T-cell (primary cell): Measurements from ENCODE around the gene DAP3. TPM values are rescaled to one million over a fixed set of nuclear protein-coding genes. Genes with fewer than 3 reads are reported as not detected.
A peak's percentile ranks its signal among the peaks of the same experiment; 100 is the strongest.
"Not testable (repeated sequence)": the region's sequence is repeated elsewhere in the genome, so short reads cannot be mapped to it uniquely, and the experiment has no call there.

Experiments
- ATAC-seq, 4 experiments: fragments of 200-7000 bp in 3 of 4; fragments of 150-1000 bp in 1 of 4; cut with Tn5 transposase; replicated peaks in 1 of 4; 1 replicate in 3 of 4; 2 replicates in 1 of 4; pipeline ENCODE4 v1.10.0; 2021; ENCODE audit warnings: moderate library complexity in 3 of 4, mild to moderate bottlenecking in 2 of 4, moderate number of reproducible peaks in 1 of 4
- CTCF ChIA-PET, 2 donors: fragments of 300-600 bp; sonication (Branson Sonifier 250); formaldehyde crosslinking; loops; one replicate each; lab custom pipeline; 2022; ENCODE audit warnings: antibody characterized with exemption in 2 of 2; lab: Charles Lee
- POLR2A ChIA-PET, 2 donors: fragments of 300-600 bp; sonication (Branson Sonifier 250); formaldehyde crosslinking; loops; one replicate each; lab custom pipeline; 2022; ENCODE audit warnings: antibody characterized with exemption in 2 of 2; lab: Charles Lee
- DNase-seq, 35 experiments: peaks; one replicate each; pipeline versions ENCODE4 v3.0.0 to v3.0.0-alpha.2; 2013 to 2023
- H3K27ac ChIP-seq: one replicate; pipeline ENCODE4 v1.5.1; 2013; ENCODE audit warnings: low read length
- H3K27me3 ChIP-seq, 2 experiments: replicated peaks in 1 of 2; 1 replicate in 1 of 2; 2 replicates in 1 of 2; pipeline versions ENCODE4 v1.6.1 to v1.7.0; 2013; ENCODE audit warnings: low read length in 1 of 2, mixed read lengths in 1 of 2; ENCODE audit not compliant: control insufficient read depth in 2 of 2, insufficient read depth in 2 of 2; ENCODE audit errors: extremely low read depth in 1 of 2
- H3K36me3 ChIP-seq, 2 donors: 1 replicate in 1 of 2; 2 replicates in 1 of 2; pipeline versions ENCODE4 v1.6.1 to v1.7.0; 2013; ENCODE audit warnings: low read length in 1 of 2; ENCODE audit not compliant: control insufficient read depth in 2 of 2, insufficient read depth in 1 of 2; ENCODE audit errors: extremely low read depth in 1 of 2
- H3K4me1 ChIP-seq, 2 experiments: 1 replicate in 1 of 2; 2 replicates in 1 of 2; pipeline versions ENCODE4 v1.6.1 to v1.7.0; 2013; ENCODE audit warnings: low read length in 2 of 2, mixed read lengths in 1 of 2; ENCODE audit not compliant: insufficient read depth in 2 of 2, control insufficient read depth in 1 of 2; ENCODE audit errors: extremely low read depth in 1 of 2
- H3K4me3 ChIP-seq, 2 donors: 1 replicate in 1 of 2; 2 replicates in 1 of 2; pipeline versions ENCODE4 v1.5.1 to v1.7.0; 2013; ENCODE audit warnings: mild to moderate bottlenecking in 2 of 2, low read length in 1 of 2, moderate library complexity in 1 of 2; ENCODE audit not compliant: control insufficient read depth in 1 of 2; ENCODE audit errors: extremely low read depth in 1 of 2
- H3K9me3 ChIP-seq: 2 replicates; pipeline ENCODE4 v1.7.0; 2013
- H3K27ac Mint-ChIP-seq, 2 donors: one replicate each; pipeline ENCODE4 v1.8.0; 2020 to 2021; ENCODE audit warnings: mild to moderate bottlenecking in 2 of 2, mixed read lengths in 2 of 2
- H3K27me3 Mint-ChIP-seq, 2 donors: one replicate each; pipeline ENCODE4 v1.8.0; 2021 to 2022; ENCODE audit warnings: mixed read lengths in 2 of 2
- H3K36me3 Mint-ChIP-seq: one replicate; pipeline ENCODE4 v1.8.0; 2021; ENCODE audit warnings: mixed read lengths
- H3K4me1 Mint-ChIP-seq, 3 donors: one replicate each; pipeline ENCODE4 v1.8.0; 2020 to 2022; ENCODE audit warnings: mixed read lengths in 3 of 3, mild to moderate bottlenecking in 1 of 3
- H3K4me3 Mint-ChIP-seq, 3 donors: one replicate each; pipeline ENCODE4 v1.8.0; 2020 to 2022; ENCODE audit warnings: mild to moderate bottlenecking in 3 of 3, mixed read lengths in 3 of 3, moderate library complexity in 3 of 3
- H3K9me3 Mint-ChIP-seq, 3 donors: one replicate each; pipeline ENCODE4 v1.8.0; 2020 to 2022; ENCODE audit warnings: mixed read lengths in 3 of 3
- WGBS: methylation state at CpG from one replicate; pipeline ENCODE4 v1.1.5; 2013; ENCODE audit warnings: missing lambda C conversion rate; ENCODE audit not compliant: insufficient coverage; 5-methylcytosine and 5-hydroxymethylcytosine counted together
- total RNA-seq, 35 experiments: library from RNA in 6 of 35; stranded (reverse) in 6 of 35; fragments of 120-200 nt in 1 of 35; gene quantifications; one replicate each; pipeline versions ENCODE4 v1.2.1 to v1.2.4 and lab custom pipeline; 2013 to 2026

The DAP3 gene
- total RNA-seq, 5 donors from 2014 or later (not counting 1 experiment from before 2014, with no cell fraction given): 112 to 140 (median 133) TPM

- Histone ChIP-seq H3K9me3 (no peaks in the 10 kb centered on the region), H3K4me3 (no peak overlapping the region), H3K27me3 (no peaks in the 10 kb centered on the region), H3K4me1 (no peaks in the 10 kb centered on the region), H3K27ac (no peak overlapping the region), H3K36me3 (peaks cover 0 to 23% of the 10 kb centered on the region in 2 donors)
- no peak for ATAC-seq
- Mint-ChIP-seq H3K4me1 (peaks cover 0 to 15% (median 10%) of the 10 kb centered on the region in 3 donors), H3K9me3 (no peaks in the 10 kb centered on the region), H3K36me3 (peaks cover 16% of the 10 kb centered on the region), H3K4me3 (no peak overlapping the region), H3K27me3 (no peaks in the 10 kb centered on the region), H3K27ac (peak overlapping the region; percentile 23 to 41)
- WGBS: 83% methylated on average over 2 of the region's 7 CpGs
- no peak for DNase-seq
- ChIA-PET CTCF (interaction anchor here in 1 of 2 donors (0.7 kb wide), 1 partner anchor 465 kb away, joined by 11 read pairs; no protein-coding TSS in a partner anchor), POLR2A (no interaction called here)
Measured at GRCh38 chr1:155717041-155717440, 28.1 kb downstream of the DAP3 start.

DNA sequence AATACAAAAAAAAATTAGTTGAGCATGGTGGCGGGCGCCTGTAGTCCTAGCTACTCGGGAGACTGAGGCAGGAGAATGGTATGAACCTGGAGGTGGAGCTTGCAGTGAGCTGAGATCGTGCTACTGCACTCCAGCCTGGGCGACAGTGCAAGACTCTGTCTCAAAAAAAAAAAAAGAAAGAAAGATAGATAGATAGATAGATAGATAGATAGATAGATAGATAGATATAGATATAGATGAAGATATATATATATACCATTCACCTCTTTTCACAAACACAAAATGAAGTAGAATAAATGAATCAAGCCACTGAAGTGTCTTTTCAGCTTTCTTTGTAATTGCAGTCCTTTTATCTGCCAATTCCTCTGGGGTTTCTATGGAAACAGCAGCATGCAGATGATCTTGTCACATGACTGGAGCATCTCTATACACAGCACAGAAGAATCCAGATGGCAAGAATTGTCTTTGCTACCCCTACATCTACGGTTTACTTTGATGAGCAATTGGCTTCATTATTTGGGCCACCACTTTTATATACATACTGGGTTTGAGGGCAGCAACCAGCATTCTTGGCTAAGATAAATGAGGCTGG, 29.7 kb downstream of the DAP3 start:
- Mint-ChIP-seq H3K4me1 (peaks cover 0 to 15% (median 10%) of the 10 kb centered on the region in 3 donors), H3K36me3 (peaks cover 16% of the 10 kb centered on the region)
- POLR2A ChIA-PET: interaction anchor here in 1 of 2 donors (0.6 kb wide), 1 partner anchor 42 kb away, joined by 4 read pairs; no protein-coding TSS in a partner anchor
- H3K4me3 ChIP-seq, H3K27ac ChIP-seq, ATAC-seq, H3K9me3 ChIP-seq, H3K4me3 Mint-ChIP-seq, CTCF ChIA-PET, H3K27me3 Mint-ChIP-seq, H3K27me3 ChIP-seq, H3K9me3 Mint-ChIP-seq, DNase-seq, H3K4me1 ChIP-seq, H3K27ac Mint-ChIP-seq: not testable (repeated sequence)
- 100% methylated on average over 1 of the region's 6 CpGs for WGBS
- peaks cover 0 to 17% of the 10 kb centered on the region in 2 donors for H3K36me3 ChIP-seq

DNA sequence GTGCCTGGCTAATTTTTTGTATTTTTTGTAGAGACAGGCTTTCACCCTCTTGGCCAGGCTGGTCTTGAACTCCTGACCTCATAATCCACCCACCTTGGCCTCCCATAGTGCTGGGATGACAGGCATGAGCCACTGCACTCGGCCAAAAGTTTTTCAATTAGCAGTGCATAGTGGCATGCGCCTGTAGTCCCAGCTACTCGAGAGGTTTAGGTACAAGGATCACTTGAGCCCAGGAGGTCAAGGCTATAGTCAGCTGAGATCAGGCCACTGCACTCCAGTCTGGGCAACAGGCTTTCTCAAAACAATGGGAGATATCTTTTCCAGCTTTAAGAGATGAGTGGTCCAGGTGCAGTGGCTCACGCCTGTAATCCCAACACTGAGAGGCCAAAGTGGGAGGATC, 30.8 kb downstream of the DAP3 start:
- POLR2A ChIA-PET: no interaction called here
- DNase-seq: no peak
- H3K27ac Mint-ChIP-seq: no peak overlapping the region
- Histone ChIP-seq H3K9me3 (no peaks in the 10 kb centered on the region), H3K36me3 (peaks cover 0 to 14% of the 10 kb centered on the region in 2 donors), H3K4me1 (no peaks in the 10 kb centered on the region), H3K4me3 (no peak overlapping the region), H3K27me3 (no peaks in the 10 kb centered on the region), H3K27ac (no peak overlapping the region)
- 93% methylated on average over 4 of the region's 4 CpGs for WGBS
- peaks cover 0 to 15% (median 10%) of the 10 kb centered on the region in 3 donors for H3K4me1 Mint-ChIP-seq
- H3K36me3 Mint-ChIP-seq: peaks cover 16% of the 10 kb centered on the region
- H3K27me3 Mint-ChIP-seq: no peaks in the 10 kb centered on the region
- H3K4me3 Mint-ChIP-seq: no peak overlapping the region
- ATAC-seq: no peak
- H3K9me3 Mint-ChIP-seq: no peaks in the 10 kb centered on the region
- CTCF ChIA-PET: no interaction called here

DNA sequence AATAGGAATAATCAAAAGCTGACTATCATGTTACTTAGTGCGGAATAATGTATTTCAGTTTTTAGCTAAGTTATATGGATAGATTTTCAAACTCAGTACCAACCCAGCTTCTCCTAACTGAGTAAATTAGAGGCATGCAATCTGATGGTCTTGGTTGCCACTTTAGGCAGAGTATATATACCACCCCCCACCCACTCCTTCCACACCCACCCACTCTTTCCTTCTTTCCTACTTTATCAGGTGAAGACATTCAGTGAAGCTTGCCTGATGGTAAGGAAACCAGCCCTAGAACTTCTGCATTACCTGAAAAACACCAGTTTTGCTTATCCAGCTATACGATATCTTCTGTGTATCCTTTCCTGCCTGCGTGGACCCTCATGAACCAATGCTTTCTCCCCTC, 36.3 kb downstream of the DAP3 start:
- no peaks in the 10 kb centered on the region for H3K9me3 ChIP-seq
- no peak overlapping the region for H3K4me3 Mint-ChIP-seq
- ChIA-PET POLR2A (interaction anchor here (0.6 kb wide), 2 partner anchors 171 to 575 kb away, joined by 3 read pairs; no protein-coding TSS in a partner anchor), CTCF (interaction anchor here in 1 of 2 donors (0.5 kb wide), 1 partner anchor 81 kb away, joined by 4 read pairs; no protein-coding TSS in a partner anchor)
- peaks cover 0 to 2% (median 0%) of the 10 kb centered on the region in 3 donors for H3K4me1 Mint-ChIP-seq
- no peaks in the 10 kb centered on the region for H3K4me1 ChIP-seq
- 100% methylated on average over 1 of the region's 3 CpGs for WGBS
- peaks cover 22% of the 10 kb centered on the region for H3K36me3 Mint-ChIP-seq
- no peak for DNase-seq
- H3K27ac ChIP-seq: no peak overlapping the region
- no peak overlapping the region for H3K27ac Mint-ChIP-seq
- no peaks in the 10 kb centered on the region for H3K27me3 ChIP-seq
- no peak overlapping the region for H3K4me3 ChIP-seq
- H3K36me3 ChIP-seq: peaks cover 2 to 36% of the 10 kb centered on the region in 2 donors
- no peaks in the 10 kb centered on the region for H3K9me3 Mint-ChIP-seq
- ATAC-seq: no peak
- H3K27me3 Mint-ChIP-seq: no peaks in the 10 kb centered on the region

DNA sequence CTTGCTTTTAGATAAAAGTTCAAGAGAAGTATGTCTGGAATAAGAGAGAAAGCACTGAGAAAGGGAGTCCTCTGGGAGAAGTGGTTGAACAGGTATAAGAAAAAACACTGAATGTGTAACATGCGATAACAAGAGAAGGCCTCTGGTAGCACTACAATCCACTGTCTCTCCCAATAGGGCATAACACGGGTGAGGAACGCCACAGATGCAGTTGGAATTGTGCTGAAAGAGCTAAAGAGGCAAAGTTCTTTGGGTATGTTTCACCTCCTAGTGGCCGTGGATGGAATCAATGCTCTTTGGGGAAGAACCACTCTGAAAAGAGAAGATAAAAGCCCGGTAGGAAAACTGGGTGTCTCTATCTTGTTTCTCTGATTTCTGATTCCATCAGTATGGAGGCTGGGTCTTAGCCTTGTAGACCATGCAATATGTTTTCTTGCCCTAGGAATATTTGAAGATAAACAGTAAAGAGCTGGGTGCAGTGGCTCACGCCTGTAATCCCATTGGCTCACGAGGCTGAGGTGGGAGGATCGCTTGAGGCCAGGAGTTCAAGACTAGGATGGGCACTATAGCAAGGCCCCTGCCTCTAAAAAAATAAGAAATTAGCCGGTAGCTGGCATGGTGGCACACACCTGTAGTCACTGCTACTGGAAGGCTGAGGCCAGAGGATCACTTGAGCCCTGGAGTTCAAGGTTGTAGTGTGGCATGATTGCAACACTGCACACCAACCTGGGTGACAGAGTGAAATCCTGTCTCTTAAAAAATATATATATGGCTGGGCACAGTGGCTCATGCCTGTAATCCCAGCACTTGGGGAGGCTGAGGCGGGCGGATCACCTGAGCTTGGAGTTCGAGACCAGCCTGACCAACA, 40.4 kb downstream of the DAP3 start:
- WGBS: 65% methylated on average over 3 of the region's 12 CpGs
- ChIA-PET POLR2A (interaction anchor here in 1 of 2 donors (0.6 kb wide), 1 partner anchor 505 kb away, joined by 7 read pairs; no protein-coding TSS in a partner anchor), CTCF (no interaction called here)
- no peaks in the 10 kb centered on the region for H3K27me3 ChIP-seq
- H3K27ac ChIP-seq: no peak overlapping the region
- Mint-ChIP-seq H3K4me1 (no peaks in the 10 kb centered on the region), H3K27me3 (no peaks in the 10 kb centered on the region), H3K9me3 (no peaks in the 10 kb centered on the region), H3K36me3 (peaks cover 17% of the 10 kb centered on the region), H3K4me3 (no peak overlapping the region), H3K27ac (peak overlapping the region in 1 of 2 donors; percentile 39)
- DNase-seq (peak in 25 of 35 experiments; percentile 2 to 58 (median 23)), ATAC-seq (peak in 1 of 4 experiments; percentile 51)
- no peak overlapping the region for H3K4me3 ChIP-seq
- no peaks in the 10 kb centered on the region for H3K9me3 ChIP-seq
- H3K36me3 ChIP-seq: peaks cover 8 to 54% of the 10 kb centered on the region in 2 donors
- H3K4me1 ChIP-seq: no peaks in the 10 kb centered on the region

GRCh38 chr1:155740995-155741394, 52.1 kb downstream of the DAP3 start:
- peaks cover 0 to 7% (median 7%) of the 10 kb centered on the region in 3 donors for H3K4me1 Mint-ChIP-seq
- Histone ChIP-seq H3K27ac (no peak overlapping the region), H3K36me3 (peaks cover 3 to 25% of the 10 kb centered on the region in 2 donors), H3K9me3 (no peaks in the 10 kb centered on the region), H3K4me1 (peaks cover 5% of the 10 kb centered on the region in 2 experiments), H3K27me3 (no peaks in the 10 kb centered on the region), H3K4me3 (no peak overlapping the region)
- DNase-seq: no peak
- no peak overlapping the region for H3K27ac Mint-ChIP-seq
- ATAC-seq: no peak
- H3K36me3 Mint-ChIP-seq: peaks cover 16% of the 10 kb centered on the region
- no peaks in the 10 kb centered on the region for H3K27me3 Mint-ChIP-seq
- ChIA-PET CTCF (no interaction called here), POLR2A (interaction anchor here in 1 of 2 donors (0.6 kb wide), 1 partner anchor 13 kb away, joined by 6 read pairs; no protein-coding TSS in a partner anchor)
- H3K9me3 Mint-ChIP-seq: no peaks in the 10 kb centered on the region
- no peak overlapping the region for H3K4me3 Mint-ChIP-seq
- WGBS: 97% methylated on average over 5 of the region's 8 CpGs
